Measurements from ENCODE around the gene CDKN2B-AS1. TPM values are rescaled to one million over a fixed set of nuclear protein-coding genes. Genes with fewer than 3 reads are reported as not detected.

Gene CDKN2B-AS1
- total RNA-seq, 1 experiment from 2014 or later: not detected

DNA sequence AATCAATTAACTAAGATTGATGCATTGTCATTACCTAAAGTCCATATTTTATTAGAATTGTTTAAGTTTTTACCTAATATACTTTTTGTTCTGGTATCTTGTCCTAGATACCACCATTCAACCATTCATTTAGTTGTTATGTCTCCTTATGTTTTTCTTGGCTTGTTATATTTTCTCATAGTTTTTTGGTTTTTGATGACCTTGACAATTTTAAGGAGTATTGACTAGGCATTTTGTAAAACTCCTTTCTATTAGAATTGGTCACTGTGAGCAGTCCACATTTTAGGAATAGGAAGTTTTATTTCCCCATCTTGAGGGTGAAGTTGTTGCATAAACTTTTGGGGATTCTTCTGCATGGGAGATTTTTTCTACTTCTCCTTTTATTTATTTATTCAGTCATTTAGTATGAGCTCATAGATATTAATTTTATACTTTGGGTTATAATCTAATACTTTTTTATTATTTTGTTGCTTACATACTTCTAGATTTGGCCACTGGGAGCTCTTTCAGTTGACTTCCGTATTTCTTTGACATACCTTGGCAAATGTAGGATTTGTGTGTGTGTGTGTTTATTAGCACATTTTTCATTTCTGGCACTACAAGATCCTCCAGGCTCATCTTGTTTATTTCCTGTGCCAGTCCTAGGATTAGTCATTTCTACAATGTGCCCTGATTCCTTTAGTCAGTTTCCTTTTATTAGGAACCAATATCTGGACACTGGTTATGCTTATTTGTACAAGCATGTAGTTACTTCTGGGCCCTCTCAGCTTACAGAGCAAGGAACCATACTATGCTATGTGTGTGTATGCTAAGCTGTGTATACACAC lies 149.4 kb downstream of the CDKN2B-AS1 start:
- H4K91ac ChIP-seq (ENCODE audit: insufficient read length, low read depth, low read length): no peak overlapping the region
- Mint-ChIP-seq H3K27ac (no peak overlapping the region), H3K9me3 (no peaks in the 10 kb centered on the region), H3K4me1 (no peaks in the 10 kb centered on the region), H3K4me3 (no peak overlapping the region), H3K27me3 (ENCODE audit: low read depth) (no peaks in the 10 kb centered on the region), H3K36me3 (ENCODE audit: insufficient read depth in 1 of 3, low read depth in 3 of 3) (no peaks in the 10 kb centered on the region)
- DNase-seq: no peak
- no peak overlapping the region for H3T11ph ChIP-seq (ENCODE audit: low read length)
- no peak overlapping the region for H2BK20ac ChIP-seq (ENCODE audit: low read depth, low read length, poor library complexity, severe bottlenecking)
- H3K27me3 ChIP-seq (ENCODE audit: insufficient read depth, low read length): no peaks in the 10 kb centered on the region
- H3K79me1 ChIP-seq (ENCODE audit: insufficient read depth, low read depth, low read length, poor library complexity, severe bottlenecking): no peaks in the 10 kb centered on the region
- H2BK12ac ChIP-seq (ENCODE audit: insufficient read length, low read depth, low read length): no peak overlapping the region
- no peak overlapping the region for H2BK5ac ChIP-seq (ENCODE audit: insufficient read length, low read length)
- no peaks in the 10 kb centered on the region for H3K79me2 ChIP-seq (ENCODE audit: insufficient read depth, low read length)
- WGBS (ENCODE audit: extremely low coverage, insufficient read length, low lambda C conversion rate): no CpG with 5 or more reads among the region's 1 CpG
- no peak overlapping the region for H2BK120ac ChIP-seq (ENCODE audit: low read depth, low read length, poor library complexity, severe bottlenecking)
- H3K14ac ChIP-seq (ENCODE audit: insufficient read depth, low read length): no peak overlapping the region
- H2AK5ac ChIP-seq (ENCODE audit: insufficient read length, low read length): no peak overlapping the region
- H3K4ac ChIP-seq (ENCODE audit: low read depth, low read length): no peak overlapping the region
- H3K18ac ChIP-seq (ENCODE audit: insufficient read length, low read depth, low read length): no peak overlapping the region
- H3K23me2 ChIP-seq (ENCODE audit: insufficient read length, low read depth, low read length, poor library complexity, severe bottlenecking): no peaks in the 10 kb centered on the region
- no peak overlapping the region for H4K5ac ChIP-seq (ENCODE audit: insufficient read length, low read depth, low read length)
- H2BK15ac ChIP-seq (ENCODE audit: low read depth, low read length): no peak overlapping the region
- H3K56ac ChIP-seq (ENCODE audit: insufficient read length, low read depth, low read length): no peak overlapping the region
- no peaks in the 10 kb centered on the region for H3K9me3 ChIP-seq (ENCODE audit: control insufficient read depth, low read depth, low read length)
- no peak overlapping the region for H3K27ac ChIP-seq (ENCODE audit: insufficient read length, low read depth, low read length)
- no peak overlapping the region for H2AFZ ChIP-seq (ENCODE audit: low read length)
- H3K4me1 ChIP-seq (ENCODE audit: insufficient read depth, low read length): no peaks in the 10 kb centered on the region
- no peaks in the 10 kb centered on the region for H4K20me1 ChIP-seq (ENCODE audit: control insufficient read depth, insufficient read depth, insufficient read length)
- TF ChIP-seq, protein P1, sequence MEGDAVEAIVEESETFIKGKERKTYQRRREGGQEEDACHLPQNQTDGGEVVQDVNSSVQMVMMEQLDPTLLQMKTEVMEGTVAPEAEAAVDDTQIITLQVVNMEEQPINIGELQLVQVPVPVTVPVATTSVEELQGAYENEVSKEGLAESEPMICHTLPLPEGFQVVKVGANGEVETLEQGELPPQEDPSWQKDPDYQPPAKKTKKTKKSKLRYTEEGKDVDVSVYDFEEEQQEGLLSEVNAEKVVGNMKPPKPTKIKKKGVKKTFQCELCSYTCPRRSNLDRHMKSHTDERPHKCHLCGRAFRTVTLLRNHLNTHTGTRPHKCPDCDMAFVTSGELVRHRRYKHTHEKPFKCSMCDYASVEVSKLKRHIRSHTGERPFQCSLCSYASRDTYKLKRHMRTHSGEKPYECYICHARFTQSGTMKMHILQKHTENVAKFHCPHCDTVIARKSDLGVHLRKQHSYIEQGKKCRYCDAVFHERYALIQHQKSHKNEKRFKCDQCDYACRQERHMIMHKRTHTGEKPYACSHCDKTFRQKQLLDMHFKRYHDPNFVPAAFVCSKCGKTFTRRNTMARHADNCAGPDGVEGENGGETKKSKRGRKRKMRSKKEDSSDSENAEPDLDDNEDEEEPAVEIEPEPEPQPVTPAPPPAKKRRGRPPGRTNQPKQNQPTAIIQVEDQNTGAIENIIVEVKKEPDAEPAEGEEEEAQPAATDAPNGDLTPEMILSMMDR (conservative IDR thresholded peaks at IDR 0.05): no peak
- H3K23ac ChIP-seq (ENCODE audit: insufficient read length, low read depth, low read length): no peak overlapping the region
- H3K9ac ChIP-seq (ENCODE audit: extremely low read depth, insufficient read length, low read length): no peak overlapping the region
- H4K8ac ChIP-seq (replicated peaks; ENCODE audit: insufficient read length, low read depth, low read length): no peak overlapping the region
- no peak overlapping the region for H3K4me2 ChIP-seq (ENCODE audit: insufficient read depth, insufficient read length, low read length)

All from H9 (cell line).